K562 (cell line): ENCODE data around the gene SERTAD2. TPM values are rescaled to one million over a fixed set of nuclear protein-coding genes. Genes with fewer than 3 reads are reported as not detected.

Experiments
- ATAC-seq: fragments of 200-7000 bp; cut with Tn5 transposase; 3 replicates; pipeline ENCODE4 v1.9.1; 2020; ENCODE audit warnings: moderate library complexity
- BruUV-seq: library from RNA; stranded (reverse); fragments of 400-500 nt; replicated peaks from 2 replicates; lab custom pipeline; 2021; lab: Mats Ljungman, UMichigan
- CTCF ChIA-PET: fragments of 300-600 bp; formaldehyde crosslinking; extraction: SDS; loops from one replicate; lab custom pipeline; 2021; ENCODE audit warnings: low intra/inter-chr PET ratio; lab: Yijun Ruan, JAX
- POLR2A ChIA-PET: fragments of 300-600, 350-650 bp; sonication (Branson Sonifier 250); formaldehyde crosslinking; extraction: SDS; loops from one replicate; lab custom pipeline; 2021; ENCODE audit warnings: antibody characterized with exemption, inconsistent platforms; lab: Yijun Ruan, JAX
- DNase-seq, 4 experiments: peaks; one replicate each; pipeline versions ENCODE4 v3.0.0 to v3.0.0-alpha.2; 2011 to 2018; ENCODE audit warnings: low spot score in 3 of 4, mixed read lengths in 3 of 4; ENCODE audit errors: extremely low read depth in 1 of 4
- FAIRE-seq: peaks from 2 replicates; lab custom pipeline; 2011; peaks lifted over from hg19 to GRCh38; lab: Jason Lieb, UNC
- H2AFZ ChIP-seq: 2 replicates; pipeline ENCODE4 v1.6.0; 2011; ENCODE audit warnings: low read depth, low read length, control low read depth, inconsistent platforms
- H3K27ac ChIP-seq: fragments of 200-600 bp; 3 replicates; pipeline ENCODE4 v1.8.0; 2011; ENCODE audit warnings: low read depth, mild to moderate bottlenecking, control low read depth, inconsistent platforms, low read length, moderate library complexity, mixed read lengths; ENCODE audit errors: extremely low read depth
- H3K27me3 ChIP-seq, 2 experiments: fragments of 300-600 bp in 1 of 2; 2 replicates in 1 of 2; 3 replicates in 1 of 2; pipeline versions ENCODE4 v1.6.0 to v1.8.0; 2011; ENCODE audit warnings: inconsistent platforms in 2 of 2, low read length in 2 of 2, mild to moderate bottlenecking in 1 of 2, mixed read lengths in 1 of 2, moderate library complexity in 1 of 2; ENCODE audit not compliant: control insufficient read depth in 2 of 2, insufficient read depth in 2 of 2
- H3K36me3 ChIP-seq: fragments of 300-600 bp; 3 replicates; pipeline ENCODE4 v1.8.0; 2011; ENCODE audit warnings: mild to moderate bottlenecking, low read length, inconsistent platforms; ENCODE audit not compliant: control insufficient read depth, insufficient read depth
- H3K4me1 ChIP-seq, 2 experiments: fragments of 200-600 bp in 1 of 2; replicated peaks in 1 of 2; 2 replicates in 1 of 2; 3 replicates in 1 of 2; pipeline versions ENCODE4 v1.5.1 to v1.8.0; 2011; ENCODE audit warnings: inconsistent platforms in 2 of 2, low read length in 2 of 2, mild to moderate bottlenecking in 1 of 2, mixed read lengths in 1 of 2, moderate library complexity in 1 of 2; ENCODE audit not compliant: control insufficient read depth in 2 of 2, insufficient read depth in 2 of 2
- H3K4me2 ChIP-seq: 2 replicates; pipeline ENCODE4 v1.6.1; 2011; ENCODE audit warnings: low read length, control low read depth, inconsistent platforms, mixed read lengths; ENCODE audit not compliant: insufficient read depth
- H3K4me3 ChIP-seq: fragments of 200-600 bp; sonication (generic), shearing (Covaris generic); 2 replicates; pipeline ENCODE4 v1.5.1; 2016; ENCODE audit warnings: control low read depth, inconsistent platforms
- H3K79me2 ChIP-seq: fragments of 200-600 bp; 3 replicates; pipeline ENCODE4 v1.8.0; 2011; ENCODE audit warnings: low read length, inconsistent platforms; ENCODE audit not compliant: control insufficient read depth, insufficient read depth
- H3K9ac ChIP-seq, 2 experiments: 2 replicates each; pipeline versions ENCODE4 v1.6.0 to v1.6.1; 2011; ENCODE audit warnings: low read depth in 2 of 2, low read length in 2 of 2, control low read depth in 1 of 2, inconsistent platforms in 1 of 2, mild to moderate bottlenecking in 1 of 2, mixed read lengths in 1 of 2; ENCODE audit not compliant: insufficient read depth in 1 of 2
- H3K9me1 ChIP-seq: one replicate; pipeline ENCODE4 v1.6.0; 2011; ENCODE audit warnings: inconsistent platforms, mild to moderate bottlenecking, low read length, moderate library complexity; ENCODE audit not compliant: control insufficient read depth, insufficient read depth
- H3K9me3 ChIP-seq: replicated peaks from 2 replicates; pipeline ENCODE4 v1.5.1; 2011; ENCODE audit warnings: low read depth, low read length, inconsistent platforms; ENCODE audit not compliant: control insufficient read depth, insufficient read depth
- H4K20me1 ChIP-seq: replicated peaks from 2 replicates; pipeline ENCODE4 v1.6.1; 2011; ENCODE audit warnings: low read length, inconsistent platforms, mixed read lengths; ENCODE audit not compliant: control insufficient read depth, insufficient read depth
- CTCFL ChIP-seq: IDR thresholded peaks from 2 replicates; pipeline ENCODE4 v1.6.1; 2011; ENCODE audit warnings: borderline replicate concordance, low read depth, mild to moderate bottlenecking, moderate library complexity, low read length; ENCODE audit not compliant: insufficient read depth, poor library complexity, severe bottlenecking
- ESRRB ChIP-seq: fragments of 250-450 bp; sonication (Bioruptor Pico); IDR thresholded peaks from 2 replicates; pipeline ENCODE4 v1.5.0; 2020; ENCODE audit warnings: mild to moderate bottlenecking, moderate library complexity, borderline replicate concordance
- ETV1 ChIP-seq: fragments of 450-650 bp; conservative IDR thresholded peaks from 2 replicates; pipeline ENCODE4 v1.6.1; 2016; ENCODE audit warnings: missing genetic modification characterization, control low read depth, low read depth, missing compliant biosample characterization
- NR2C2 ChIP-seq, 2 experiments: fragments of 200-800 bp in 1 of 2; sonication (Bioruptor generic) in 1 of 2; sonication (generic) in 1 of 2; formaldehyde crosslinking in 1 of 2; IDR thresholded peaks; 2 replicates each; pipeline versions ENCODE4 v1.6.1 to v1.8.0; 2016 to 2022; ENCODE audit warnings: mild to moderate bottlenecking in 1 of 2, missing compliant biosample characterization in 1 of 2, missing genetic modification characterization in 1 of 2, missing genetic modification reagents in 1 of 2
- TAF9B ChIP-seq: fragments of 450-650 bp; IDR thresholded peaks from 2 replicates; pipeline ENCODE4 v1.6.1; 2018; ENCODE audit warnings: mild to moderate bottlenecking; ENCODE audit not compliant: partially characterized antibody
- THRB ChIP-seq: fragments of 450-650 bp; formaldehyde crosslinking; conservative IDR thresholded peaks from 2 replicates; pipeline ENCODE4 v1.4.0; 2022; ENCODE audit warnings: mild to moderate bottlenecking, missing genetic modification characterization
- TRIM25 ChIP-seq: fragments of 450-650 bp; IDR thresholded peaks from 2 replicates; pipeline ENCODE4 v1.7.0; 2016; ENCODE audit warnings: borderline replicate concordance
- XRCC4 ChIP-seq: IDR thresholded peaks from one replicate; pipeline ENCODE4 v1.6.1; 2011; ENCODE audit not compliant: insufficient read depth, insufficient read length; ENCODE audit errors: extremely low read depth
- YY1 ChIP-seq, 3 experiments: IDR thresholded peaks; 2 replicates each; pipeline ENCODE4 v1.6.1; 2011; ENCODE audit warnings: low read length in 2 of 3, mild to moderate bottlenecking in 2 of 3, moderate library complexity in 2 of 3, borderline replicate concordance in 1 of 3, control low read depth in 1 of 3, low read depth in 1 of 3; ENCODE audit not compliant: insufficient read depth in 3 of 3, insufficient replicate concordance in 2 of 3, control insufficient read depth in 1 of 3, insufficient read length in 1 of 3; ENCODE audit errors: extremely low read depth in 1 of 3
- WGBS: fragments of 100-300 bp; shearing (Covaris generic); methylation state at CpG from one replicate; pipeline ENCODE4 v1.1.6; 2016; ENCODE audit warnings: low coverage, mixed read lengths; ENCODE audit not compliant: insufficient coverage; ENCODE audit errors: missing lambda C conversion rate; 5-methylcytosine and 5-hydroxymethylcytosine counted together
- in situ Hi-C: fragments of 300-500 bp; cut with MboI; formaldehyde crosslinking; loops from 4 replicates; pipeline ENCODE4 v1.15.0; 2018; ENCODE audit warnings: inconsistent platforms, mixed read lengths
- intact Hi-C: fragments of 100-400 bp; cut with micrococcal nuclease; formaldehyde crosslinking; loops from 2 replicates; pipeline ENCODE4 v1.14.2; 2022
- polyA plus RNA-seq, 8 experiments: library from polyadenylated mRNA; depleted of rRNA in 4 of 8; stranded (reverse) in 5 of 8; unstranded in 3 of 8; fragments of >200 nt; fragmentation: Nextera tagmentation in 2 of 8; fragmentation: Illumina TruSeq in 1 of 8; extraction: Ambion mirVana in 2 of 8; extraction: Trizol in 1 of 8; gene quantifications; 2 replicates each; pipeline versions ENCODE4 v1.2.1 to v1.2.3, GENCODE V29; 2011 to 2014; ENCODE audit warnings: inconsistent platforms in 1 of 8, missing spikeins in 1 of 8
- total RNA-seq, 7 experiments: library from RNA; depleted of rRNA in 6 of 7; stranded (reverse); fragments of >200 nt in 6 of 7; fragmentation: Illumina TruSeq in 2 of 7; extraction: Trizol in 2 of 7; gene quantifications; 2 replicates each; pipeline versions ENCODE4 v1.2.1 to v1.2.3, GENCODE V29; 2011 to 2021; ENCODE audit warnings: low replicate concordance in 1 of 7

The SERTAD2 gene
- total and polyA plus RNA-seq, 9 of the 15 experiments (the other 6 are each of a cell fraction or from before 2014, with no cell fraction given) = 3.0 to 12.5 (median 6.1) TPM

GRCh38 chr2:64599469-64599868 lies 54.2 kb downstream of the SERTAD2 start:
- no peak overlapping the region for H3K4me3 ChIP-seq
- in situ Hi-C loops (loop anchor here (5.0 kb wide), 1 partner anchor 263 kb away; no protein-coding TSS in a partner anchor), intact Hi-C loops (no loop called here)
- ChIA-PET POLR2A (interaction anchor here (0.6 to 2.2 kb wide), 6 partner anchors 8 to 196 kb away, joined by 3 to 12 read pairs (median 4); no protein-coding TSS in a partner anchor), CTCF (interaction anchor here (1.1 kb wide), 1 partner anchor 9 kb away, joined by 3 read pairs; no protein-coding TSS in a partner anchor)
- no peaks in the 10 kb centered on the region for H3K36me3 ChIP-seq
- no peaks in the 10 kb centered on the region for H3K79me2 ChIP-seq
- no peak overlapping the region for H3K9ac ChIP-seq
- 7% methylated on average over 3 of the region's 3 CpGs for WGBS
- H3K4me1 ChIP-seq = peaks cover 0 to 6% of the 10 kb centered on the region in 2 experiments; a peak in 2 of 5 replicates
- DNase-seq (peak in 1 of 4 experiments; percentile 36), ATAC-seq (peak; percentile 61), FAIRE-seq (peak; percentile 55)
- BruUV-seq = no TSS peak
- peak overlapping the region; percentile 14; the same call in 1 of the 2 replicates for H3K4me2 ChIP-seq
- H3K9me1 ChIP-seq = no peaks in the 10 kb centered on the region
- H3K9me3 ChIP-seq = no peaks in the 10 kb centered on the region
- H2AFZ ChIP-seq = peak overlapping the region; percentile 73
- H3K27me3 ChIP-seq = no peaks in the 10 kb centered on the region
- H3K27ac ChIP-seq = no peak overlapping the region
- no peaks in the 10 kb centered on the region for H4K20me1 ChIP-seq
- TF ChIP-seq NR2C2 (CRISPR knock-in tag; IDR thresholded peaks at IDR 0.05) (no peak), NR2C2 (tag; IDR thresholded peaks at IDR 0.05) (peak; percentile 56), ETV1 (tag) (0 out of 2 replicates have a peak, but pooled peaks have one; percentile 13), CTCFL (no peak), THRB (CRISPR knock-in tag) (no peak), YY1 (IDR thresholded peaks at IDR 0.05; ENCODE audit: borderline replicate concordance in 1 of 3, control insufficient read depth in 1 of 3, extremely low read depth in 1 of 3, insufficient read depth in 3 of 3, insufficient read length in 1 of 3, insufficient replicate concordance in 2 of 3, low read depth in 1 of 3, low read length in 2 of 3) (peak in 1 of 3 experiments; percentile 12), XRCC4 (no peak), TRIM25 (no peak), TAF9B (no peak), ESRRB (no peak)
